HT1080 (cell line): Measurements from ENCODE around the gene RBMX2. TPM values are rescaled to one million over a fixed set of nuclear protein-coding genes. Genes with fewer than 3 reads are reported as not detected.

Experiments
- DNase-seq: peaks from one replicate; pipeline ENCODE4 v3.0.0-alpha.2; 2015; ENCODE audit warnings: low read depth
- total RNA-seq: library from RNA; depleted of rRNA; stranded (reverse); fragments of >200 nt; shearing (Covaris generic); gene quantifications from 2 replicates; pipeline ENCODE4 v1.2.3, GENCODE V29; 2014; rRNA removed

RBMX2 gene
- total RNA-seq, 1 experiment from 2014 or later = 25.4 TPM

DNA sequence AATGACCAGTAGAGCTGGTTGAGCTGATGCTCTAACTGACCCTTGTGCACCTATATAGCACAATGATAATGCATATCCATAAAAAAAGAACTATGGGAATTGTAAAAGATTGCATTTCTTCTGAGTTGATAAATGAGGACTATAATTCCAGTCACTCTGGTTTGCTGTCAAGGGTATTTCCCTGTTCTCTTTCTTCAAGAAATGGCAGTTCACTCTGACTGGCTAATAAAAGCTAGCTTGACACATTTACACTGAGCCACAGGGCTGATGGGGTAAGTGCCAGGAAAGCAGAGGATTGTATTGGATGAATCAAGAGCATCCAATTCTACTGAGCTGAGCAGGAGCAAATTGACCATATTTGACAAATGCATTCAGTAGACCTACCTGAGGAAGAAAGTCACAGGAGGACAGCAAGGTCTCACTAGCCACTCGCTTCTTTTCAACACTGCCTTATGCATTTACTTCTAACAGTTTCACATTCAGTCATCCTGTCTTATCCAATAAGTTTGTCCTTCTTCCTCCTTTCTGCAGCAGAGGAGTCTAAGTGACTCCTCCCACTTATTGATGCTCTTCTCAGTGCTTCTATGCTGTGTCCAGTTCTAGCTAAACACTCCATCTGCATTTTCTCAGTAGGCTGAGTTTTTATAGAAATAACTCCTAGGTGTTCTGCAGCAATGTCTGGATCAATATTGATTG is 43.0 kb downstream of the RBMX2 start:
- no peak for DNase-seq

DNA sequence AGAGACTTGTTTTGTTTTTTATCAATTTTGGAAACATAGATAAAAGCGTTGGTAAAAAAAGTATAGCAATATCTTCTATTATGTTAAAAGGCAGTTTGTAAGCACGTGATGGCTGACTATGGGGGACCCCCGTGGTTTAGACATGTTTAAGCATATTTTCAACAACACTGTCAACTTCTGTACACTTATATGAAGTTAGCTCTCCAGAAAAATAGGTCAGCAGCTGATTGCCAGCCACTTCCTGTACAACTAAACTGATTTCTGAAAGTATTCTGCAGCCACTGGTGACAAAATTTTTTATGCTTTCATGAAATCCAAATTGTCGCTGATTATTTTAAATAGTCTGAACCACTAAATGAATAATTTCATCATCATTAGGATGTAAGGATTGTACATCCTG is 45.2 kb downstream of the RBMX2 start:
- DNase-seq = no peak

Other genes starting within 250 kb of the RBMX2 start
- gene AIFM1, start 236.1 kb upstream of the RBMX2 start, total RNA-seq = 27.0 and 28.3 TPM in 2 replicates
- 0.16 TPM in 1 of 2 replicates, not detected in the other for gene RAB33A, start 230.0 kb upstream of the RBMX2 start, total RNA-seq
- gene ZNF280C, start 133.1 kb upstream of the RBMX2 start, total RNA-seq = 5.6 and 7.5 TPM in 2 replicates
- gene SLC25A14, start 62.1 kb upstream of the RBMX2 start, total RNA-seq = 8.4 and 9.6 TPM in 2 replicates
- not detected in 2 replicates for gene GPR119, start 16.3 kb upstream of the RBMX2 start, total RNA-seq